ENCODE data around the gene ATXN10. TPM values are rescaled to one million over a fixed set of nuclear protein-coding genes. Genes with fewer than 3 reads are reported as not detected.

ATXN10 gene
- total and polyA plus RNA-seq, 2 of the 8 experiments (the other 6 are each of a cell fraction or from before 2014, with no cell fraction given): 134 to 210 TPM

DNA sequence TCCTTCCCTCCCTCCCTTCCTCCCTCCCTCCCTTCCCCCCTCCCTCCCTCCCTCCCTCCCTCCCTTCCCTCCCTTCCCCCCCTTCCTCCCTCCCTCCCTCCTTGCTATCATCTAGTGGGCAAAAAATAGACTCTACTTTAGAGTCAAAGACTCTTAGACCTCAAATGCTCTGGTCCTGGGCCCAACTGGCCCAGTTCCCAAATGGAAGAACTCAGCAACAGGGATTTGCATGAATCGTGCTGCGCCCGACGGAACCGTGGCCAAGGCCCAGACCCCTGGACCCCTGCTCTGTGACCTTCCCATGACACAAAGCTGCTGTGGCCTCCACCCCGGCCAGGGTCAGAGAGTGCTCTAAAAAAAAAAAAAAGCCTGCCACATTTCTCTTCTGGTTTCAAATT lies 207.9 kb downstream of the ATXN10 start (continued):
- TF ChIP-seq TEAD4 (IDR thresholded peaks at IDR 0.05; ENCODE audit: low read depth, low read length): no peak
- TF ChIP-seq GABPA (IDR thresholded peaks at IDR 0.05; ENCODE audit: borderline replicate concordance, insufficient read depth, low read length): no peak
- no peak for TF ChIP-seq CTCF (IDR thresholded peaks at IDR 0.05; ENCODE audit: control extremely low read depth in 1 of 3, insufficient read depth in 1 of 3, low read depth in 1 of 3, low read length in 3 of 3)

Measured in H1 (cell line).